HCT116 (cell line): ENCODE data around the gene MAGEF1. TPM values are rescaled to one million over a fixed set of nuclear protein-coding genes. Genes with fewer than 3 reads are reported as not detected.

Experiments
- ATAC-seq: fragments of 200-7000 bp; cut with Tn5 transposase; 2 replicates; pipeline ENCODE4 v1.9.1; 2020; ENCODE audit warnings: mild to moderate bottlenecking, moderate library complexity
- BruUV-seq: library from RNA; stranded (reverse); fragments of 400-500 nt; replicated peaks from 2 replicates; lab custom pipeline; 2021; lab: Mats Ljungman, UMichigan
- CTCF ChIA-PET: fragments of 300-600 bp; sonication (Branson Sonifier 250); formaldehyde crosslinking; loops from one replicate; lab custom pipeline; 2021; ENCODE audit warnings: antibody characterized with exemption; lab: Charles Lee
- POLR2A ChIA-PET: fragments of 300-600, 350-600 bp; sonication (Branson Sonifier 250); formaldehyde crosslinking; loops from one replicate; lab custom pipeline; 2021; ENCODE audit warnings: antibody characterized with exemption; lab: Charles Lee
- RAD21 ChIA-PET, 2 experiments: fragments of 300-600 bp; sonication (Branson Sonifier 250); formaldehyde crosslinking; loops; one replicate each; lab custom pipeline; 2023; ENCODE audit warnings: low total read pairs in 2 of 2; ENCODE audit not compliant: uncharacterized antibody in 2 of 2, unreplicated experiment in 2 of 2, low non-redundant PET in 1 of 2; lab: Charles Lee
- DNase-seq: peaks from one replicate; pipeline ENCODE4 v3.0.0-alpha.2; 2010; ENCODE audit warnings: low read depth, low spot score
- H2AFZ ChIP-seq: fragments of 200-600 bp; shearing (Covaris generic), sonication (generic); 2 replicates; pipeline ENCODE4 v1.6.1; 2017; ENCODE audit warnings: low read depth, mixed run types, mixed read lengths, antibody characterized with exemption, low read length; ENCODE audit not compliant: poor library complexity, severe bottlenecking
- H3K27ac ChIP-seq: 2 replicates; pipeline ENCODE4 v1.5.1; 2012; ENCODE audit warnings: low read depth, low read length
- H3K27me3 ChIP-seq: fragments of 200-600 bp; sonication (generic); 2 replicates; pipeline ENCODE4 v1.6.1; 2016; ENCODE audit warnings: mixed run types, low read length, mixed read lengths; ENCODE audit not compliant: insufficient read depth
- H3K36me3 ChIP-seq, 2 experiments: fragments of 200-500 bp in 1 of 2; fragments of 200-600 bp in 1 of 2; sonication (Bioruptor generic) in 1 of 2; sonication (generic) in 1 of 2; 2 replicates each; pipeline versions ENCODE4 v1.5.1 to v1.6.1; 2014 to 2016; ENCODE audit warnings: low read length in 2 of 2, inconsistent platforms in 1 of 2, mixed read lengths in 1 of 2, mixed run types in 1 of 2; ENCODE audit not compliant: insufficient read depth in 2 of 2, control insufficient read depth in 1 of 2
- H3K4me1 ChIP-seq, 2 experiments: fragments of 200-600 bp in 1 of 2; sonication (generic) in 1 of 2; 2 replicates each; pipeline versions ENCODE4 v1.5.1 to v1.6.1; 2012 to 2017; ENCODE audit warnings: low read length in 2 of 2, inconsistent platforms in 1 of 2, mild to moderate bottlenecking in 1 of 2, mixed read lengths in 1 of 2, mixed run types in 1 of 2, moderate library complexity in 1 of 2; ENCODE audit not compliant: insufficient read depth in 2 of 2, control insufficient read depth in 1 of 2
- H3K4me2 ChIP-seq: fragments of 200-600 bp; sonication (generic); 2 replicates; pipeline ENCODE4 v1.6.1; 2017; ENCODE audit warnings: mixed run types, low read length, mixed read lengths
- H3K4me3 ChIP-seq, 2 experiments: fragments of 200-600 bp in 1 of 2; sonication (generic) in 1 of 2; replicated peaks in 1 of 2; 2 replicates each; pipeline ENCODE4 v1.5.1; 2011 to 2016; ENCODE audit warnings: low read length in 2 of 2, control low read depth in 1 of 2, low read depth in 1 of 2, mild to moderate bottlenecking in 1 of 2, mixed read lengths in 1 of 2, mixed run types in 1 of 2
- H3K79me2 ChIP-seq: fragments of 200-600 bp; sonication (generic); 2 replicates; pipeline ENCODE4 v1.6.1; 2017; ENCODE audit warnings: mild to moderate bottlenecking, mixed run types, low read length, moderate library complexity, mixed read lengths; ENCODE audit not compliant: insufficient read depth
- H3K9ac ChIP-seq: fragments of 200-600 bp; sonication (generic); 2 replicates; pipeline ENCODE4 v1.6.1; 2016; ENCODE audit warnings: low read length, mixed read lengths
- H3K9me2 ChIP-seq: fragments of 200-600 bp; sonication (generic), shearing (Covaris generic); 2 replicates; pipeline ENCODE4 v1.6.1; 2017; ENCODE audit warnings: mixed run types, mild to moderate bottlenecking, moderate library complexity; ENCODE audit not compliant: insufficient read depth
- H3K9me3 ChIP-seq, 2 experiments: fragments of 200-500 bp in 1 of 2; fragments of 200-600 bp in 1 of 2; sonication (Bioruptor generic) in 1 of 2; sonication (generic) in 1 of 2; 2 replicates each; pipeline ENCODE4 v1.6.1; 2014 to 2017; ENCODE audit warnings: low read length in 2 of 2, mixed read lengths in 2 of 2, inconsistent platforms in 1 of 2, low read depth in 1 of 2, mild to moderate bottlenecking in 1 of 2, mixed run types in 1 of 2, moderate library complexity in 1 of 2; ENCODE audit not compliant: control insufficient read depth in 1 of 2, insufficient read depth in 1 of 2
- H4K20me1 ChIP-seq: fragments of 200-600 bp; sonication (generic), shearing (Covaris generic); 2 replicates; pipeline ENCODE4 v1.6.1; 2017; ENCODE audit warnings: mixed run types, mild to moderate bottlenecking, moderate library complexity; ENCODE audit not compliant: insufficient read depth
- ATF3 ChIP-seq: IDR thresholded peaks from 2 replicates; pipeline ENCODE4 v1.6.1; 2012
- REST ChIP-seq: IDR thresholded peaks from 2 replicates; pipeline ENCODE4 v1.6.1; 2012; ENCODE audit warnings: low read depth
- TCF7L2 ChIP-seq: IDR thresholded peaks from 2 replicates; pipeline ENCODE4 v1.7.0; 2011; ENCODE audit warnings: borderline replicate concordance, inconsistent platforms; ENCODE audit not compliant: insufficient read depth, insufficient read length; ENCODE audit errors: extremely low read depth
- ZFX ChIP-seq: fragments of 450-650 bp; IDR thresholded peaks from 2 replicates; pipeline ENCODE4 v1.6.1; 2017
- intact Hi-C: fragments of 100-400 bp; cut with micrococcal nuclease; formaldehyde crosslinking; loops from 2 replicates; pipeline ENCODE4 v1.10.0; 2022
- total RNA-seq: library from RNA; stranded (reverse); gene quantifications from one replicate; pipeline ENCODE4 v1.2.1, GENCODE V29; 2021; ENCODE audit not compliant: unreplicated experiment

Gene MAGEF1
- total RNA-seq, 1 experiment from 2014 or later = 44.1 TPM

- CTCF ChIA-PET = no interaction called here
Observed at GRCh38 chr3:184660931-184661330, 50.9 kb downstream of the MAGEF1 start.

More at GRCh38 chr3:184660931-184661330, 50.9 kb downstream of the MAGEF1 start:
- ChIA-PET RAD21 (no interaction called here), POLR2A (no interaction called here)
- no peak overlapping the region for H3K4me2 ChIP-seq
- no peak for ATAC-seq
- H3K9me3 ChIP-seq = no peaks in the 10 kb centered on the region
- BruUV-seq = no TSS peak
- DNase-seq = no peak
- H3K27me3 ChIP-seq = no peaks in the 10 kb centered on the region
- H3K27ac ChIP-seq = no peak overlapping the region
- H3K36me3 ChIP-seq = no peaks in the 10 kb centered on the region
- H3K79me2 ChIP-seq = no peaks in the 10 kb centered on the region
- intact Hi-C loops = no loop called here
- H3K4me3 ChIP-seq = no peak overlapping the region
- H3K9me2 ChIP-seq = no peaks in the 10 kb centered on the region
- no peak overlapping the region for H3K9ac ChIP-seq
- H2AFZ ChIP-seq = no peak overlapping the region
- TF ChIP-seq ATF3 (no peak), REST (no peak), ZFX (no peak), TCF7L2 (no peak)
- H4K20me1 ChIP-seq = no peaks in the 10 kb centered on the region
- H3K4me1 ChIP-seq = peaks cover 0 to 24% of the 10 kb centered on the region in 2 experiments; a peak in 2 of 4 replicates

Other genes starting within 250 kb of the MAGEF1 start
- gene EPHB3, start 150.3 kb downstream of the MAGEF1 start, total RNA-seq = 6.5 TPM
- 37.6 TPM for gene VPS8, start 100.1 kb upstream of the MAGEF1 start, total RNA-seq